ENCODE data around the gene PAX9. TPM values are rescaled to one million over a fixed set of nuclear protein-coding genes. Genes with fewer than 3 reads are reported as not detected.

Gene PAX9
- total and polyA plus RNA-seq, 2 of the 13 experiments (the other 11 are each of a cell fraction or from before 2014, with no cell fraction given), result 0.03 TPM; not detected in 1

- TF ChIP-seq ZNF557 (CRISPR knock-in tag; IDR thresholded peaks at IDR 0.05), result no peak
- no peak for TF ChIP-seq ATF1 (CRISPR knock-in tag; IDR thresholded peaks at IDR 0.05)
- TF ChIP-seq ZNF468 (CRISPR knock-in tag; IDR thresholded peaks at IDR 0.05), result no peak
- TF ChIP-seq CSRNP2 (CRISPR knock-in tag; conservative IDR thresholded peaks at IDR 0.05; ENCODE audit: low read depth), result no peak
- no peak for TF ChIP-seq TIGD3 (CRISPR knock-in tag; IDR thresholded peaks at IDR 0.05; ENCODE audit: borderline replicate concordance)
- TF ChIP-seq TRIM22 (IDR thresholded peaks at IDR 0.05), result no peak
- TF ChIP-seq RXRA (CRISPR knock-in tag; IDR thresholded peaks at IDR 0.05), result peak; percentile 52; the same call in 1 of the 2 replicates
- peak; percentile 40; the same call in 1 of the 2 replicates for TF ChIP-seq WIZ (CRISPR knock-in tag; IDR thresholded peaks at IDR 0.05)
- no peak for TF ChIP-seq ZFP41 (CRISPR knock-in tag; IDR thresholded peaks at IDR 0.05; ENCODE audit: borderline replicate concordance)
- TF ChIP-seq ZNF275 (CRISPR knock-in tag; IDR thresholded peaks at IDR 0.05; ENCODE audit: borderline replicate concordance), result no peak
- no peak for TF ChIP-seq ZSCAN9 (CRISPR knock-in tag; IDR thresholded peaks at IDR 0.05; ENCODE audit: borderline replicate concordance)
- no peak for TF ChIP-seq CERS6 (CRISPR knock-in tag; IDR thresholded peaks at IDR 0.05)
- no peak for TF ChIP-seq HNF1A (IDR thresholded peaks at IDR 0.05; ENCODE audit: low read depth)
- no peak for TF ChIP-seq HNF1A (CRISPR knock-in tag; IDR thresholded peaks at IDR 0.05; ENCODE audit: borderline replicate concordance)
- peak; percentile 39; the same call in 1 of the 2 replicates for TF ChIP-seq TOPORS (CRISPR knock-in tag; IDR thresholded peaks at IDR 0.05)
- no peak for TF ChIP-seq CREM (IDR thresholded peaks at IDR 0.05)
- TF ChIP-seq CREM (CRISPR knock-in tag; IDR thresholded peaks at IDR 0.05), result no peak
- no peak for TF ChIP-seq HMGA1 (CRISPR knock-in tag; conservative IDR thresholded peaks at IDR 0.05)
- no peak for TF ChIP-seq XBP1 (CRISPR knock-in tag; IDR thresholded peaks at IDR 0.05)
Observed at GRCh38 chr14:36647824-36648753, 13.6 kb upstream of the PAX9 start (continued).

Data from HepG2 (cell line).